Ishikawa (cell line): Measurements from ENCODE around the gene SEH1L.
A peak's percentile ranks its signal among the peaks of the same experiment; 100 is the strongest.

Experiments used
- CEBPB ChIP-seq: IDR thresholded peaks from 2 replicates; pipeline ENCODE4 v1.6.1; 2012
- CREB1 ChIP-seq: IDR thresholded peaks from 2 replicates; pipeline ENCODE4 v1.6.1; 2012; ENCODE audit warnings: low read depth
- EGR1 ChIP-seq: IDR thresholded peaks from 2 replicates; pipeline ENCODE4 v1.6.1; 2012
- EP300 ChIP-seq: IDR thresholded peaks from 2 replicates; pipeline ENCODE4 v1.6.1; 2012; ENCODE audit warnings: borderline replicate concordance
- FOXM1 ChIP-seq: IDR thresholded peaks from 2 replicates; pipeline ENCODE4 v1.6.1; 2012; ENCODE audit warnings: low read depth, borderline replicate concordance
- NFIC ChIP-seq: IDR thresholded peaks from 2 replicates; pipeline ENCODE4 v1.6.1; 2012
- RAD21 ChIP-seq: IDR thresholded peaks from 2 replicates; pipeline ENCODE4 v1.6.1; 2012; ENCODE audit warnings: low read depth
- REST ChIP-seq: IDR thresholded peaks from 2 replicates; pipeline ENCODE4 v1.6.1; 2012; ENCODE audit warnings: low read depth, mild to moderate bottlenecking
- TAF1 ChIP-seq: IDR thresholded peaks from 2 replicates; pipeline ENCODE4 v1.6.1; 2012; ENCODE audit warnings: low read depth, mild to moderate bottlenecking
- TCF12 ChIP-seq: IDR thresholded peaks from 2 replicates; pipeline ENCODE4 v1.6.1; 2012; ENCODE audit warnings: low read depth
- TEAD4 ChIP-seq: IDR thresholded peaks from 2 replicates; pipeline ENCODE4 v1.6.1; 2012
- USF1 ChIP-seq: IDR thresholded peaks from 2 replicates; pipeline ENCODE4 v1.6.1; 2012
- YY1 ChIP-seq: IDR thresholded peaks from 2 replicates; pipeline ENCODE4 v1.6.1; 2012; ENCODE audit warnings: low read depth
- ZBTB7A ChIP-seq: IDR thresholded peaks from 2 replicates; pipeline ENCODE4 v1.6.1; 2012; ENCODE audit warnings: low read depth
- TF ChIP-seq, protein P1 (sequence below): IDR thresholded peaks from 2 replicates; pipeline ENCODE4 v1.6.1; 2012

SEH1L gene

GRCh38 chr18:12995952-12996477, 48.2 kb downstream of the SEH1L start:
- TF ChIP-seq, protein P1, sequence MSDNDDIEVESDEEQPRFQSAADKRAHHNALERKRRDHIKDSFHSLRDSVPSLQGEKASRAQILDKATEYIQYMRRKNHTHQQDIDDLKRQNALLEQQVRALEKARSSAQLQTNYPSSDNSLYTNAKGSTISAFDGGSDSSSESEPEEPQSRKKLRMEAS: no peak
- no peak for TF ChIP-seq FOXM1
- TF ChIP-seq YY1: no peak
- no peak for TF ChIP-seq NFIC
- TF ChIP-seq CREB1: no peak
- TF ChIP-seq REST: no peak
- no peak for TF ChIP-seq EGR1
- TF ChIP-seq EP300: no peak
- no peak for TF ChIP-seq RAD21
- no peak for TF ChIP-seq CEBPB
- no peak for TF ChIP-seq TCF12
- TF ChIP-seq TAF1: no peak
- no peak for TF ChIP-seq ZBTB7A
- TF ChIP-seq USF1: no peak
- no peak for TF ChIP-seq TEAD4

GRCh38 chr18:12996661-12997292, 49.0 kb downstream of the SEH1L start:
- TF ChIP-seq TCF12 (no peak), FOXM1 (no peak), REST (no peak), YY1 (no peak), RAD21 (no peak), EGR1 (no peak), TAF1 (no peak), EP300 (no peak)

- TF ChIP-seq TCF12 (no peak), RAD21 (no peak), USF1 (no peak), REST (no peak), CREB1 (no peak), ZBTB7A (no peak)
Measured at GRCh38 chr18:12998332-12999060, 50.7 kb downstream of the SEH1L start.

- peak; percentile 3; the same call in 1 of the 2 replicates for TF ChIP-seq RAD21
- no peak for TF ChIP-seq CREB1
Measured at GRCh38 chr18:13003466-13003896, 55.7 kb downstream of the SEH1L start.

- TF ChIP-seq CREB1 (no peak), EP300 (no peak), TAF1 (no peak), CEBPB (no peak), TCF12 (no peak), TEAD4 (no peak), YY1 (no peak), NFIC (no peak), ZBTB7A (no peak), RAD21 (no peak), EGR1 (no peak), REST (no peak), USF1 (no peak), FOXM1 (no peak)
- TF ChIP-seq, protein P1: no peak
Measured at GRCh38 chr18:13004396-13004795, 56.6 kb downstream of the SEH1L start.
